ENCODE results near the gene KRTAP4-4. TPM values are rescaled to one million over a fixed set of nuclear protein-coding genes. Genes with fewer than 3 reads are reported as not detected.

Gene KRTAP4-4
- total and polyA plus RNA-seq, 2 donors: not detected

GRCh38 chr17:41111151-41111885, 49.2 kb downstream of the KRTAP4-4 start:
- H3K4me3 ChIP-seq (ENCODE audit: low read depth, low read length): no peak overlapping the region
- DNase-seq (ENCODE audit: extremely low spot score): no peak
- no peaks in the 10 kb centered on the region for H3K4me1 ChIP-seq (ENCODE audit: insufficient read depth)
- H3K27ac ChIP-seq (ENCODE audit: low read depth): no peak overlapping the region
- H3K36me3 ChIP-seq (ENCODE audit: insufficient read depth): no peaks in the 10 kb centered on the region
- WGBS: 79% methylated on average over 2 of the region's 2 CpGs

Small RNA genes within 50 kb of the gene (small RNA-seq; reads per million reads assigned to genes)
- gene KRTAP4-17P: not detected

Other genes starting within 250 kb of the KRTAP4-4 start
Only the 30 nearest of the 40 such genes appear.
- not detected for gene KRTAP3-1, start 151.6 kb downstream of the KRTAP4-4 start, total RNA-seq
- gene KRTAP3-1, start 151.6 kb downstream of the KRTAP4-4 start, polyA plus RNA-seq: not detected
- gene KRTAP1-5, start 133.5 kb downstream of the KRTAP4-4 start, total RNA-seq: not detected
- gene KRTAP1-5, start 133.5 kb downstream of the KRTAP4-4 start, polyA plus RNA-seq: 0.11 TPM
- gene KRTAP1-4, start 130.6 kb downstream of the KRTAP4-4 start, total RNA-seq: not detected
- not detected for gene KRTAP1-4, start 130.6 kb downstream of the KRTAP4-4 start, polyA plus RNA-seq
- gene KRTAP1-3, start 125.9 kb downstream of the KRTAP4-4 start, total RNA-seq: not detected
- gene KRTAP1-3, start 125.9 kb downstream of the KRTAP4-4 start, polyA plus RNA-seq: not detected
- not detected for gene KRTAP1-1, start 119.3 kb downstream of the KRTAP4-4 start, total RNA-seq
- not detected for gene KRTAP1-1, start 119.3 kb downstream of the KRTAP4-4 start, polyA plus RNA-seq
- not detected for gene KRTAP2-1, start 113.4 kb downstream of the KRTAP4-4 start, total RNA-seq
- gene KRTAP2-1, start 113.4 kb downstream of the KRTAP4-4 start, polyA plus RNA-seq: not detected
- gene KRTAP2-2, start 105.5 kb downstream of the KRTAP4-4 start, total RNA-seq: not detected
- not detected for gene KRTAP2-2, start 105.5 kb downstream of the KRTAP4-4 start, polyA plus RNA-seq
- not detected for gene KRTAP2-3, start 100.6 kb downstream of the KRTAP4-4 start, total RNA-seq
- not detected for gene KRTAP2-3, start 100.6 kb downstream of the KRTAP4-4 start, polyA plus RNA-seq
- gene KRTAP2-4, start 94.9 kb downstream of the KRTAP4-4 start, total RNA-seq: not detected
- gene KRTAP2-4, start 94.9 kb downstream of the KRTAP4-4 start, polyA plus RNA-seq: not detected
- gene KRTAP4-7, start 76.6 kb downstream of the KRTAP4-4 start, total RNA-seq: not detected
- gene KRTAP4-7, start 76.6 kb downstream of the KRTAP4-4 start, polyA plus RNA-seq: not detected
- not detected for gene KRTAP4-8, start 62.6 kb downstream of the KRTAP4-4 start, total RNA-seq
- not detected for gene KRTAP4-8, start 62.6 kb downstream of the KRTAP4-4 start, polyA plus RNA-seq
- gene KRTAP4-16, start 58.5 kb downstream of the KRTAP4-4 start, total RNA-seq: not detected
- not detected for gene KRTAP4-16, start 58.5 kb downstream of the KRTAP4-4 start, polyA plus RNA-seq
- gene KRTAP4-9, start 55.4 kb downstream of the KRTAP4-4 start, total RNA-seq: not detected
- gene KRTAP4-9, start 55.4 kb downstream of the KRTAP4-4 start, polyA plus RNA-seq: not detected
- not detected for gene KRTAP4-11, start 42.4 kb downstream of the KRTAP4-4 start, total RNA-seq
- not detected for gene KRTAP4-11, start 42.4 kb downstream of the KRTAP4-4 start, polyA plus RNA-seq
- not detected for gene KRTAP4-12, start 36.6 kb downstream of the KRTAP4-4 start, total RNA-seq
- gene KRTAP4-12, start 36.6 kb downstream of the KRTAP4-4 start, polyA plus RNA-seq: not detected
- not detected for gene KRTAP4-6, start 20.2 kb downstream of the KRTAP4-4 start, total RNA-seq
- gene KRTAP4-6, start 20.2 kb downstream of the KRTAP4-4 start, polyA plus RNA-seq: not detected
- gene KRTAP4-5, start 10.9 kb downstream of the KRTAP4-4 start, total RNA-seq: not detected
- not detected for gene KRTAP4-5, start 10.9 kb downstream of the KRTAP4-4 start, polyA plus RNA-seq
- not detected for gene KRTAP4-3, start 7.5 kb upstream of the KRTAP4-4 start, total RNA-seq
- gene KRTAP4-3, start 7.5 kb upstream of the KRTAP4-4 start, polyA plus RNA-seq: not detected
- not detected for gene KRTAP4-2, start 17.5 kb upstream of the KRTAP4-4 start, total RNA-seq
- not detected for gene KRTAP4-2, start 17.5 kb upstream of the KRTAP4-4 start, polyA plus RNA-seq
- not detected for gene KRTAP4-1, start 24.2 kb upstream of the KRTAP4-4 start, total RNA-seq
- not detected for gene KRTAP4-1, start 24.2 kb upstream of the KRTAP4-4 start, polyA plus RNA-seq
- gene KRTAP9-1, start 29.1 kb upstream of the KRTAP4-4 start, total RNA-seq: not detected
- gene KRTAP9-1, start 29.1 kb upstream of the KRTAP4-4 start, polyA plus RNA-seq: not detected
- gene KRTAP9-2, start 65.9 kb upstream of the KRTAP4-4 start, total RNA-seq: not detected
- not detected for gene KRTAP9-2, start 65.9 kb upstream of the KRTAP4-4 start, polyA plus RNA-seq
- gene KRTAP9-3, start 71.7 kb upstream of the KRTAP4-4 start, total RNA-seq: not detected
- not detected for gene KRTAP9-3, start 71.7 kb upstream of the KRTAP4-4 start, polyA plus RNA-seq
- not detected for gene KRTAP9-8, start 77.3 kb upstream of the KRTAP4-4 start, total RNA-seq
- gene KRTAP9-8, start 77.3 kb upstream of the KRTAP4-4 start, polyA plus RNA-seq: not detected
- gene KRTAP9-4, start 88.9 kb upstream of the KRTAP4-4 start, total RNA-seq: not detected
- not detected for gene KRTAP9-4, start 88.9 kb upstream of the KRTAP4-4 start, polyA plus RNA-seq
- not detected for gene KRTAP9-9, start 94.6 kb upstream of the KRTAP4-4 start, total RNA-seq
- not detected for gene KRTAP9-9, start 94.6 kb upstream of the KRTAP4-4 start, polyA plus RNA-seq
- not detected for gene KRTAP9-6, start 104.6 kb upstream of the KRTAP4-4 start, total RNA-seq
- not detected for gene KRTAP9-6, start 104.6 kb upstream of the KRTAP4-4 start, polyA plus RNA-seq
- not detected for gene KRTAP9-7, start 115.0 kb upstream of the KRTAP4-4 start, total RNA-seq
- gene KRTAP9-7, start 115.0 kb upstream of the KRTAP4-4 start, polyA plus RNA-seq: not detected
- not detected for gene KRTAP29-1, start 142.1 kb upstream of the KRTAP4-4 start, total RNA-seq
- not detected for gene KRTAP29-1, start 142.1 kb upstream of the KRTAP4-4 start, polyA plus RNA-seq
- not detected for gene KRTAP16-1, start 148.6 kb upstream of the KRTAP4-4 start, total RNA-seq
- gene KRTAP16-1, start 148.6 kb upstream of the KRTAP4-4 start, polyA plus RNA-seq: not detected

Measured in urinary bladder (tissue), 4 donors.